Lower leg skin (tissue), 3 donors: ENCODE data around the gene SESN1.

ENCODE experiments used
- POLR2A ChIP-seq, 2 donors: fragments of 450-650 bp; IDR thresholded peaks; one replicate each; pipeline ENCODE4 v1.6.1; 2016 to 2017; ENCODE audit warnings: antibody characterized with exemption in 2 of 2, mild to moderate bottlenecking in 1 of 2, moderate library complexity in 1 of 2
- TF ChIP-seq, protein P1 (sequence below), 3 donors: fragments of 450-650 bp; IDR thresholded peaks; one replicate each; pipeline ENCODE4 v1.5.1; 2016; ENCODE audit warnings: antibody characterized with exemption in 3 of 3, mild to moderate bottlenecking in 3 of 3, moderate library complexity in 2 of 3

DNA sequence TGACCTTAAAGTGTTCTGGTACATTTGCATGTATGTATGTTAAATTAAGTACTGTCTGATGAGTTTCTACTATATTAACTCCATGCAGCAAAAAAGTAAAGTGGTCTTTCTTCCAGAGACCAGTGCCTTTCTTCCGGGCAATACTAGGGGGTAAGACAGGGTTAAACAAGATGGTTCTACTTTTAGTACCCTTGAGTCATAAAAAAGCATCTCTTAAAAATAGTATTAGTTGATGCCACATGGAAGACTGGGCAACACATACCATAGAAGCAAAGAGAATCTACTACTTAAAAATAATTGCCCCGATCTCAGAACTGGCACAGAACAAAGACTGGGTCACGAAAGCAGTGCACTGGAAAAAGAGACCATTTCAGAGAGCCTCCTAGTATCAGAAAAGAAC is 66.2 kb downstream of the SESN1 start:
- no peak for TF ChIP-seq POLR2A (IDR thresholded peaks at IDR 0.05)
- TF ChIP-seq, protein P1, sequence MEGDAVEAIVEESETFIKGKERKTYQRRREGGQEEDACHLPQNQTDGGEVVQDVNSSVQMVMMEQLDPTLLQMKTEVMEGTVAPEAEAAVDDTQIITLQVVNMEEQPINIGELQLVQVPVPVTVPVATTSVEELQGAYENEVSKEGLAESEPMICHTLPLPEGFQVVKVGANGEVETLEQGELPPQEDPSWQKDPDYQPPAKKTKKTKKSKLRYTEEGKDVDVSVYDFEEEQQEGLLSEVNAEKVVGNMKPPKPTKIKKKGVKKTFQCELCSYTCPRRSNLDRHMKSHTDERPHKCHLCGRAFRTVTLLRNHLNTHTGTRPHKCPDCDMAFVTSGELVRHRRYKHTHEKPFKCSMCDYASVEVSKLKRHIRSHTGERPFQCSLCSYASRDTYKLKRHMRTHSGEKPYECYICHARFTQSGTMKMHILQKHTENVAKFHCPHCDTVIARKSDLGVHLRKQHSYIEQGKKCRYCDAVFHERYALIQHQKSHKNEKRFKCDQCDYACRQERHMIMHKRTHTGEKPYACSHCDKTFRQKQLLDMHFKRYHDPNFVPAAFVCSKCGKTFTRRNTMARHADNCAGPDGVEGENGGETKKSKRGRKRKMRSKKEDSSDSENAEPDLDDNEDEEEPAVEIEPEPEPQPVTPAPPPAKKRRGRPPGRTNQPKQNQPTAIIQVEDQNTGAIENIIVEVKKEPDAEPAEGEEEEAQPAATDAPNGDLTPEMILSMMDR (IDR thresholded peaks at IDR 0.05): no peak
